NCI-H526 (cell line): ENCODE results near the gene TSSC4.

ENCODE experiments used
- DNase-seq, 2 experiments: peaks; one replicate each; lab custom pipeline; 2025; lab: John Stamatoyannopoulos, UW

TSSC4 gene

DNA sequence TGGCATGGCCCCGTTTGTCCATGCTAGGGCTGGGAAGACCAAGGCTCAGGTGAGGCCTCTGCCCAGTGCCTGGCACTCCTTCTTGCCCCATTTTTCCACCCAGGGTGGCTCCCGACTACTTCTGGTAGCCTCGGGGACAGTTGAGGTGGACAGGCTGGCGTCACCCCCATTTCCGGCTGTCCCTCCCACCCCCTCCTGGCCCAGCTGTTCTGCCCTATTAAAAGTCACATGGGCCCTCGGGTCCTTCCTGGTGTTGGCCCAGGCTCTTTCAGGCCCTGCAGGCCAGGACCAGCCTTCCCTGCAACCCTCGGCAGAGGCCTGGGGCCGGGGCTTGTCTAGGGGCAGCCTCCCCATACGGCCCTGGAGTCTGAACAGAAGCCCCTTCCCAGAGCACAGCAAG, 14.0 kb upstream of the TSSC4 start:
- DNase-seq: peak in 1 of 2 experiments; percentile 59

DNA sequence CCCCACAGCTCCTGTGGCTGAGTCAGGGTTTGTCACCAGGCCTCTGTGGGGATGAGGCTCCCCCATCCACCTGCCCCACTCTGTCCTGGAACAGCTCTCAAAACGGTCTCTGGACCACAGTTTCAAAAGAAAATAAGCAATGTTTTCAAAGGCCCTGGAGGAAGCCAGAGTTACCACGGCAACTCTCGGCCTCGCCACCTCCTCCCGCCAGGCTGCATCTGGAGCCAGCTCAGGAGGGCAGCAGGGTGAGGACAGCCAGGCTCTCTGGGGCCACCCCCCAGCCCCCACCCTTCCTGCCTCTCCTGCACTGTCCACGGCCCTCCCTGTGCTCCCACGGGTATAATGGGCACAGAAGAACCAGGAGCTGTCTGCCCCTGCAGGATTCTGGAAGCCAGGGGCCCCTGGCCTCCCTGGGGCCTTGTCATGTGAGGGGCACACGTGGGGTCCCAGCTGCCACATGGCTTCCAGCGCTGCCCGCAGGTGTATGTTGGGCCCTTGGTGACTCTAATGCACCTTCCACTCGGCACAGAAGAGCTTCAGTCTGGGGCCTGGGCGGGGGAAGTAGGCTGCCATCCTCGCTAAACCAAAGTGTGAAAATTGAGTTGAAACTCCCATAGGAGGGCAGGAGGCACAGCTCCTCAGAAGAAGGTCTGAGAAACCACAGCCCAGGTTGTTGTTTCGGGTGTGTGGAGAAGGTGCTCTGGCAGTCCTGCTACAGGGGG, 13.1 kb upstream of the TSSC4 start:
- peak; percentile 42 to 66 for DNase-seq

- DNase-seq: peak in 1 of 2 experiments; percentile 50
Observed at GRCh38 chr11:2388431-2389376, 11.8 kb upstream of the TSSC4 start.

DNA sequence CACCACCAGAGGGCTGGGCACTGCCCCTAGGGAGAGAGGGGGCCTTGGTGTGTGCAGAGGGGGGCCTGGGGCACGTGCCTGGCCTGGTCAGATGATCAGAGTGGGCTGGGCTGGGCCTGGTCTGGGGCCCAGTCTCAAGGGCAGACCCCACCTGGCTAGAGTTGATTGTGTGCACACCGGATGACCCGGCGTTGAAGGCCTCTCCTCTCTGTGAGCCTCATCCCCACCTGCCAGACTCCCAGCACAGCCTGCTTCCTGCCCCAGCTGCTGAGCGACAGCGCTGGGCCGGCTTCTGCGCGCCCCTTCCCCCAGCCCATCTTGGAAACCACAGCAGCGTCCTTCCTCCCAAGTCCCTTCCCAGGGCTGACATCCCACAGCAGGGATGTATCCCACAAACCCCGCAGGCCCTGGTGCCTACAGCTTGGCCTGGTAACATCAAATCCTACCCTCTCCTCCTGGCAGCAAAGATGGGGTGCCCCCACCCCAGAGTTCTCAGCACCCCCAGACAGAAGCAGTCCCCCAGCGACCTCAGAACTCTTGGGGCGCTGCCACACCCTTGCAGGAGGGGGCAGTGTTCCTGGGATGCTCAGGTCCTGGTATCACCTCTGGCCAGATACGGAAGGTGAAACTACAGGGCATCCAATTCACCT, 11.0 kb upstream of the TSSC4 start:
- DNase-seq: peak in 1 of 2 experiments; percentile 62

- peak in 1 of 2 experiments; percentile 51 for DNase-seq
Observed at GRCh38 chr11:2390091-2390724, 10.3 kb upstream of the TSSC4 start.

DNA sequence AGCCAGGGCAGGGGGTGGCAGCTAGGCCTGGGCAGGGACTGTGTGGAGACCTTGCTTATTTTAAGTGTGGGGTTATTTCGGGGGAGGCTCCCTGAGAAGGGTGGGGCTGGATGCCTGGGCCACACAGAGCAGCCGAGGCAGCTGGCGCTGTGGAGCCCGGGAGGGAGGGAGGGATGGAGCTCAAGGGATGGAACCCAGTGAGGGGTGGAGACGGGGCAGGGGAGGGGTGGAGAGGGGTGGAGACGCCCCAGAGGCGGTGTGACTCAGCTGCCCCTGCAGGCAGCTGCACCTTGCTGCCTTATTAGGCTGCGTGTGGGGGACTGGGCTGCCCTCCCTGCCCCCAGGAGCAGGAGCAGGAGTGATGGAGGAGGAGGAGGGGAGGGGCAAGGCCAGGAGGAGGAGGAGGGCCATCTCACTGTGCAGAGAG, 9.8 kb upstream of the TSSC4 start:
- DNase-seq: peak; percentile 61 to 91

DNA sequence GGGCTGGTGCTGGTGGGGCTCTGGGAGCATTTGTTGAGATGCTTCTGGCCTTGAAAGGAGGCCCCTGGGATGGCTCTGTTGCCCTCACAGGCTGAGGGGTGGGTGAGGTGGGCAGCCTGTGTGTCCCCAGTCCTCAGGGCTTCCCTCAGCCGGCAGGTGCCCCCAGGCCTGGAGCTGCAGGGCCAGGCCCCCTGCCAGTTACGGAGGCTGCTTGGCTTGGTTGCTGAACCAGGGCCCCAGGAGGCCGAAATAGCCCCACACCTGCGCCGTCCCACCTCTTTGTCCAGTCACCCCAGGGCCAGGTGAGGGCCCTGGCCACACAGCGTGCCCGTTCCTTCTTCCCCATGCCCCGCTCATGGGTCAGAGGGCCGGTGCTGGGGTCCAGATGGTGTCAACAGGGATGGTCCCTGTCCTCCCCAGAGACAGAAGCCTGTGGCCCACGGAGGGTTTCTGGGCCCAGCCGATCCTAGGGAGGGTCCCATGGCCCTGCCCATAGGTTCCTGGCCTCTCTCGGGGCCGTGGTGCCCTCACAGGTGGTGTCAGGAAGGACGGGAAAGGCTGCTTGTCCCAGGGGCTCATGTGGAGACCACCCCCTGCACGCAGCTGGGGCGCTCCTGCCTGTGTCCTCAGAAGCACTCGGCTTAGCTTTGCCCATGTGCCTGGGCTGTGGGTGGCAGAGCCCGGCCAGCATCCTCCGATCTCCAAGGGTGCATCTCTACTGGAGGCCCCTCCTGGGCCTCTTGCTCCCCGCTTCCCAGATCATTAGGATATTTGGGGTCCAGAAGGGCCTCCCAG, 9.2 kb upstream of the TSSC4 start:
- DNase-seq: no peak

GRCh38 chr11:2392241-2392959, 8.2 kb upstream of the TSSC4 start:
- DNase-seq: no peak

- peak in 1 of 2 experiments; percentile 60 for DNase-seq
Observed at GRCh38 chr11:2393111-2393868, 7.3 kb upstream of the TSSC4 start.

- DNase-seq: no peak
Observed at GRCh38 chr11:2393941-2394817, 6.4 kb upstream of the TSSC4 start.

GRCh38 chr11:2394818-2395105, 5.8 kb upstream of the TSSC4 start:
- DNase-seq: no peak

- DNase-seq: no peak
Observed at GRCh38 chr11:2395211-2395730, 5.3 kb upstream of the TSSC4 start.

DNA sequence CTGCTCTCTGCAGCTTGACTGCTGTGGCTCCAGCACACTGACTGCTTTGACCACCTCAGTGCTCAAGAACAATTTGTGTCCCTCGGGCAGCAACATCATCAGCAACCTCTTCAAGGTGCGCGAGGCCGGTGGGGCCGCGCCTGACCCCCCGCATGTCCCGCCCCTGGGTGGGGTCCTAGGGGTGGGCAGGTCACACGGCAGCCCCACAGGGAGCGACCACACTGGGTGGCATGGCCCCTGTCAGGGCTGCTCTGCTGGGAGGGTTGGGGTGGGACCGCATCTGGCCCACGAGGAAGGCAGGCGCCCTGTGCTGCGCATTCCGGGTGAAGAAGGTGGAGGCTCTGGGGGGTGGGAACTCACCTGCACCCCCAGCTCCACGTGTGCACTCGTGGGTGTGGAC, 4.7 kb upstream of the TSSC4 start:
- no peak for DNase-seq

GRCh38 chr11:2396471-2396870, 4.1 kb upstream of the TSSC4 start:
- no peak for DNase-seq

DNA sequence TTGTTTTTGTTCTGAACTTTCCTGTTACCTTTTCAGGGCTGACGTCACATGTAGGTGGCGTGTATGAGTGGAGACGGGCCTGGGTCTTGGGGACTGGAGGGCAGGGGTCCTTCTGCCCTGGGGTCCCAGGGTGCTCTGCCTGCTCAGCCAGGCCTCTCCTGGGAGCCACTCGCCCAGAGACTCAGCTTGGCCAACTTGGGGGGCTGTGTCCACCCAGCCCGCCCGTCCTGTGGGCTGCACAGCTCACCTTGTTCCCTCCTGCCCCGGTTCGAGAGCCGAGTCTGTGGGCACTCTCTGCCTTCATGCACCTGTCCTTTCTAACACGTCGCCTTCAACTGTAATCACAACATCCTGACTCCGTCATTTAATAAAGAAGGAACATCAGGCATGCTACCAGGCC, 3.5 kb upstream of the TSSC4 start:
- DNase-seq: no peak

GRCh38 chr11:2398664-2399355, 1.7 kb upstream of the TSSC4 start:
- peak in 1 of 2 experiments; percentile 42 for DNase-seq

DNA sequence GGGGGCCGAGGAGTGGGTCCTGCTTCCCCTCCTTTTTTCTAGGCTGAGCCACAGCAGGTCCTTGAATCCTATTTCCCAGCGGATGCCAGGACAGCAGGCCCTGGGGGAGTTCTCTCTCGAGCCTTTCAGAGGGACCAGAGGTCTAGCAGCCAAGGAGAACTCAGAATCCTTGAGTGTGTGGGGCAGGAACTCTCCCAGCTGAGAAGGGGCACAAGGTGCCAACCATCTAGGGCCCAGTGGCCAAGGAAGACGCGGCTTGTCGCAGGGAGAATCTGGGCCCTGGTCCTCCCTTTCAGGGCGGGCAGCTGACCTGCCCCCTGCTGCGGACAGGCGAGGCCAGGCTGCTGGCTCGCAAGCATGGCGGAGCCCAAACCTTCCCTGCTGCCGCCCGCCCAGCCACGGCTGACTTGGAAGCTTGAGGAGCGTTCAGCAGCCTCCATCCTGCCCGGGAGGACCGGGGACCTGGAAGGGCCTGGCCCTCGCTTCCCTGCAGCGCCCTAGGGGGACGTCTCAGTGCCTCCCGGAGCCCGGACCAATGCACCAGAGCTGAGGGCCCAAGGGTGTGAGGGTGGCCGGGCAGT, 972 bp upstream of the TSSC4 start:
- peak; percentile 33 to 73 for DNase-seq
